ENCODE measurements around the gene B3GALT6. TPM values are rescaled to one million over a fixed set of nuclear protein-coding genes. Genes with fewer than 3 reads are reported as not detected.

The B3GALT6 gene
- total and polyA plus RNA-seq, 2 experiments from 2014 or later: 5.5 to 26.5 TPM

DNA sequence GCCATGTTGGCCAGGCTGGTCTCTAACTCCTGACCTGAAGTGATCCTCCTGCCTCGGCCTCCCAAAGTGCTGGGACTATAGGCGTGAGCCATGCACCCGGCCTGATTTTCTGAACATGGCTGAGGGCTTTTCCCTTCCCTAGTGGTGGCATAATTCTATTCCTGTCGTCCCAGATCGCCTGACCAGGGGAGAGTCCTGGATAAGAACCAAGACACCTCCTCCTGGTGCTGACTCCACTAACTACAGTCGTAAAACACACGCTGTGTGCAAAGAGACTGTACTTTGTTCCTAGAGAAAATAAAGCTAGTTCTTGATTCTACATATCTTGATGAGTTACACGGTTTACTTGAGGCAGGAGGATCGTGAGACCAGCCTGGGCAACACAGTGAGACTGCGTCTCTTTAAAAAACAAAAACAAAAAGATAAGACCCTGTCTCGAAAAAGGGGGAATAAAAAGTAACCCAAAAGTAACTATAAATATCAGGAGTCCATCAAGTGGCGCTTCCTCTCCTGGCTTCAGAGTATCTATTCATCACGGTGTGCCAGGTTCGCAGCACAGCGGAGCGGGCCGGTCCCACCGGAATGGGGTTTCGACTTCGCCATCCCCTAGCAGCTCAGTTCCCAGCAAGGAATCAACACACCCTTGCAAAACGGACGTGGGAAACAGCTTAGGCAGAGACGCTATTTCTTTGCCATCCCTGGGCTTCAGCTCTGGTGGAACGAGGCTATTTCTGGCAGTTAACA is 1.2 kb upstream of the B3GALT6 start:
- H3K27ac Mint-ChIP-seq: peak overlapping the region; percentile 89
- peaks cover 10% of the 10 kb centered on the region; the same call in 1 of the 2 replicates for H3F3A ChIP-seq (replicated peaks; ENCODE audit: low read depth)
- H3K36me3 ChIP-seq (ENCODE audit: insufficient read depth): no peaks in the 10 kb centered on the region
- H3K4me3 Mint-ChIP-seq: peak overlapping the region; percentile 94
- H3K27me3 ChIP-seq (ENCODE audit: insufficient read depth): no peaks in the 10 kb centered on the region
- ATAC-seq (peak; percentile 10), DNase-seq (ENCODE audit: low spot score) (no peak)
- peaks cover 26% of the 10 kb centered on the region for H3K36me3 Mint-ChIP-seq (ENCODE audit: low read depth)
- peak overlapping the region; percentile 93 for H3K4me3 ChIP-seq
- H2AFZ ChIP-seq: peak overlapping the region; percentile 52; the same call in 1 of the 2 replicates
- 0 out of 2 replicates have a peak overlapping the region, but pooled peaks have one; percentile 55 for H3K27ac ChIP-seq (ENCODE audit: low read depth)
- TF ChIP-seq CTCF (conservative IDR thresholded peaks at IDR 0.05; ENCODE audit: low read depth in 2 of 2) (0 out of 4 replicates have a peak, but pooled peaks of 1 of the 2 experiments have one; percentile 12), JUNB (IDR thresholded peaks at IDR 0.05; ENCODE audit: unreplicated experiment) (no peak)
- peaks cover 18% of the 10 kb centered on the region for H3K4me1 Mint-ChIP-seq
- peaks cover 15% of the 10 kb centered on the region for H3K27me3 Mint-ChIP-seq (ENCODE audit: insufficient read depth, low read depth, poor library complexity)
- H3K9me2 ChIP-seq (ENCODE audit: insufficient read depth): no peaks in the 10 kb centered on the region
- peaks cover 8% of the 10 kb centered on the region for H4K20me1 ChIP-seq (replicated peaks; ENCODE audit: insufficient read depth)
- peaks cover 6% of the 10 kb centered on the region for H3K4me1 ChIP-seq (ENCODE audit: insufficient read depth)
- H3K79me2 ChIP-seq (replicated peaks; ENCODE audit: insufficient read depth): peaks cover 40% of the 10 kb centered on the region
- H3K4me2 ChIP-seq: peak overlapping the region; percentile 95
- H3K9me3 Mint-ChIP-seq: peaks cover 10% of the 10 kb centered on the region

DNA sequence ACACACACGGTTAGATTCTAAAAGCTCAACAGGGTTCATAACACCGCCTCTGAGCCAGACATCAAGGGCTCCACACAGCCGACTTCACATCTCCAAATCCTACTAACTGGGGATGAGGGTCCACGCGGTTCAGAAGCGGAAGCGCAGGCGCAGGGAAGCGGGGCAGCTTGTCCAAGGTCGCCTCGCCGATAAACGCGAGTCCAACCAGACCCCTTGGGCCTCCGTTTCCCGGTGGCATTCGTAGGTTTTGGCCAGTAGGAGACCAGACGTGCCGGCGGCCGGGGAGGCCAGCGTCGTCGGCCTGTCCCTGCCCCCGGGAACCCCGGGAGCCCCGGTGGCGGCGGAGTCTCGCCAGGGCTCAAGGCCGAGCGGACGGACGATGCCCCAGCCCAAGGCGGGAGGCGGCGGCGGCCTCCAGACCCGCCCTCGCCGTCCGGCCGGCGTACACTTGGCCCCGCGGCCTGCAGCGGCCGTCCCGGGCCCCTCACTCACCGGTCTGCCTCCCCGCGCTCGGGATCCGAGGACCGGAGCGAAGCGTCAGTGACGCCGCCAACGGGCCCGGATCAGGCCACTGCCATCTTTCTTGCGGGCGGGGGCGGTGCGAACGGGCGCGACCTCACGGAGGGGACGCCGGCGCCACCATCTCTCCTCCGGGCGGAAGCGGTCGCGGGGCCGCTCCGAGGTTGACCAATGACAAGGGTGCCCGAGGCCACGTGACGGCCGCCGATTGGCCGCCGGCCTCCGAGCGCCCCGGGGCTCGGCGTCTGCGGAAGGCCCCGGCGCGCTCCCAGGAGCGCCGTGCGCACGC is 433 bp upstream of the B3GALT6 start, which contains the start of gene SDF4:
TSS of gene SDF4 (minus strand) at position 602 of the 808 bp plus-strand sequence. CDS start 3,229 bp downstream, outside the sequence.
- Histone ChIP-seq H3K79me2 (replicated peaks; ENCODE audit: insufficient read depth) (peaks cover 40% of the 10 kb centered on the region), H3K4me1 (ENCODE audit: insufficient read depth) (peaks cover 6% of the 10 kb centered on the region), H2AFZ (peak within 1 kb of the TSS; percentile 52; the same call in 1 of the 2 replicates), H3K36me3 (ENCODE audit: insufficient read depth) (no peaks in the 10 kb centered on the region), H4K20me1 (replicated peaks; ENCODE audit: insufficient read depth) (peaks cover 8% of the 10 kb centered on the region), H3K27ac (ENCODE audit: low read depth) (0 out of 2 replicates have a peak within 1 kb of the TSS, but pooled peaks have one; percentile 55), H3K9me2 (ENCODE audit: insufficient read depth) (no peaks in the 10 kb centered on the region), H3K4me3 (peak within 1 kb of the TSS; percentile 93), H3K27me3 (ENCODE audit: insufficient read depth) (no peaks in the 10 kb centered on the region), H3F3A (replicated peaks; ENCODE audit: low read depth) (peaks cover 10% of the 10 kb centered on the region; the same call in 1 of the 2 replicates), H3K4me2 (peak within 1 kb of the TSS; percentile 95)
- Mint-ChIP-seq H3K9me3 (peaks cover 10% of the 10 kb centered on the region), H3K27ac (peak within 1 kb of the TSS; percentile 89), H3K4me3 (peak within 1 kb of the TSS; percentile 94), H3K4me1 (peaks cover 18% of the 10 kb centered on the region), H3K27me3 (ENCODE audit: insufficient read depth, low read depth, poor library complexity) (peaks cover 13% of the 10 kb centered on the region), H3K36me3 (ENCODE audit: low read depth) (peaks cover 23% of the 10 kb centered on the region)
- peak; percentile 87 for ATAC-seq
- DNase-seq (ENCODE audit: low spot score): peak; percentile 97
- no peak for TF ChIP-seq CTCF (conservative IDR thresholded peaks at IDR 0.05; ENCODE audit: low read depth in 2 of 2)
- no peak for TF ChIP-seq EZH2 (IDR thresholded peaks at IDR 0.05; ENCODE audit: low read depth, unreplicated experiment)
- TF ChIP-seq, protein P1, sequence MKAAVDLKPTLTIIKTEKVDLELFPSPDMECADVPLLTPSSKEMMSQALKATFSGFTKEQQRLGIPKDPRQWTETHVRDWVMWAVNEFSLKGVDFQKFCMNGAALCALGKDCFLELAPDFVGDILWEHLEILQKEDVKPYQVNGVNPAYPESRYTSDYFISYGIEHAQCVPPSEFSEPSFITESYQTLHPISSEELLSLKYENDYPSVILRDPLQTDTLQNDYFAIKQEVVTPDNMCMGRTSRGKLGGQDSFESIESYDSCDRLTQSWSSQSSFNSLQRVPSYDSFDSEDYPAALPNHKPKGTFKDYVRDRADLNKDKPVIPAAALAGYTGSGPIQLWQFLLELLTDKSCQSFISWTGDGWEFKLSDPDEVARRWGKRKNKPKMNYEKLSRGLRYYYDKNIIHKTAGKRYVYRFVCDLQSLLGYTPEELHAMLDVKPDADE (IDR thresholded peaks at IDR 0.05): peak; percentile 84
- no peak for TF ChIP-seq STAT1 (IDR thresholded peaks at IDR 0.05; ENCODE audit: unreplicated experiment)
- TF ChIP-seq, protein P2, sequence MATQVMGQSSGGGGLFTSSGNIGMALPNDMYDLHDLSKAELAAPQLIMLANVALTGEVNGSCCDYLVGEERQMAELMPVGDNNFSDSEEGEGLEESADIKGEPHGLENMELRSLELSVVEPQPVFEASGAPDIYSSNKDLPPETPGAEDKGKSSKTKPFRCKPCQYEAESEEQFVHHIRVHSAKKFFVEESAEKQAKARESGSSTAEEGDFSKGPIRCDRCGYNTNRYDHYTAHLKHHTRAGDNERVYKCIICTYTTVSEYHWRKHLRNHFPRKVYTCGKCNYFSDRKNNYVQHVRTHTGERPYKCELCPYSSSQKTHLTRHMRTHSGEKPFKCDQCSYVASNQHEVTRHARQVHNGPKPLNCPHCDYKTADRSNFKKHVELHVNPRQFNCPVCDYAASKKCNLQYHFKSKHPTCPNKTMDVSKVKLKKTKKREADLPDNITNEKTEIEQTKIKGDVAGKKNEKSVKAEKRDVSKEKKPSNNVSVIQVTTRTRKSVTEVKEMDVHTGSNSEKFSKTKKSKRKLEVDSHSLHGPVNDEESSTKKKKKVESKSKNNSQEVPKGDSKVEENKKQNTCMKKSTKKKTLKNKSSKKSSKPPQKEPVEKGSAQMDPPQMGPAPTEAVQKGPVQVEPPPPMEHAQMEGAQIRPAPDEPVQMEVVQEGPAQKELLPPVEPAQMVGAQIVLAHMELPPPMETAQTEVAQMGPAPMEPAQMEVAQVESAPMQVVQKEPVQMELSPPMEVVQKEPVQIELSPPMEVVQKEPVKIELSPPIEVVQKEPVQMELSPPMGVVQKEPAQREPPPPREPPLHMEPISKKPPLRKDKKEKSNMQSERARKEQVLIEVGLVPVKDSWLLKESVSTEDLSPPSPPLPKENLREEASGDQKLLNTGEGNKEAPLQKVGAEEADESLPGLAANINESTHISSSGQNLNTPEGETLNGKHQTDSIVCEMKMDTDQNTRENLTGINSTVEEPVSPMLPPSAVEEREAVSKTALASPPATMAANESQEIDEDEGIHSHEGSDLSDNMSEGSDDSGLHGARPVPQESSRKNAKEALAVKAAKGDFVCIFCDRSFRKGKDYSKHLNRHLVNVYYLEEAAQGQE (IDR thresholded peaks at IDR 0.05; ENCODE audit: unreplicated experiment): no peak
- TF ChIP-seq CREB1 (CRISPR knock-in tag; IDR thresholded peaks at IDR 0.05; ENCODE audit: low read depth): peak; percentile 81
- peak; percentile 73 for TF ChIP-seq POLR2AphosphoS5 (IDR thresholded peaks at IDR 0.05; ENCODE audit: low read depth)
- TF ChIP-seq JUNB (IDR thresholded peaks at IDR 0.05; ENCODE audit: unreplicated experiment): no peak
- no peak for TF ChIP-seq EZH2phosphoT487 (IDR thresholded peaks at IDR 0.05; ENCODE audit: unreplicated experiment)

Measured in GM23338 (cell line).